Measurements from ENCODE around the gene CENPL. TPM values are rescaled to one million over a fixed set of nuclear protein-coding genes. Genes with fewer than 3 reads are reported as not detected.
"Not testable (repeated sequence)": the region's sequence is repeated elsewhere in the genome, so short reads cannot be mapped to it uniquely, and the experiment has no call there.

CENPL gene
- total RNA-seq, 1 experiment from 2014 or later, result 19.5 TPM

GRCh38 chr1:173768827-173769226 lies 55.9 kb downstream of the CENPL start:
- Histone ChIP-seq H3F3A (ENCODE audit: insufficient read depth, low read depth) (no peaks in the 10 kb centered on the region), H3K27me3 (ENCODE audit: insufficient read depth, low read depth) (no peaks in the 10 kb centered on the region), H3K9me3 (ENCODE audit: insufficient read depth, low read depth) (no peaks in the 10 kb centered on the region), H4K20me1 (ENCODE audit: insufficient read depth) (no peaks in the 10 kb centered on the region), H3K4me1 (replicated peaks; ENCODE audit: insufficient read depth) (no peaks in the 10 kb centered on the region), H3K27ac (no peak overlapping the region), H3K4me2 (no peak overlapping the region), H3K79me2 (ENCODE audit: low read depth) (no peaks in the 10 kb centered on the region), H3K9me2 (ENCODE audit: insufficient read depth) (no peaks in the 10 kb centered on the region), H3K36me3 (ENCODE audit: low read depth) (peaks cover 3% of the 10 kb centered on the region; the same call in 1 of the 2 replicates), H2AFZ (no peak overlapping the region), H3K4me3 (no peak overlapping the region)
- DNase-seq, result no peak
- ChIA-PET POLR2A (ENCODE audit: unreplicated experiment) (no interaction called here), CTCF (no interaction called here)
- no TSS peak for BruUV-seq (replicated peaks)
- intact Hi-C loops (cut with micrococcal nuclease; ENCODE audit: unreplicated experiment), result no loop called here
- TF ChIP-seq EZH2 (IDR thresholded peaks at IDR 0.05; ENCODE audit: low read depth), result no peak

GRCh38 chr1:173768206-173768605 lies 56.5 kb downstream of the CENPL start:
- no peak for TF ChIP-seq CTCF (conservative IDR thresholded peaks at IDR 0.05)
- TF ChIP-seq EZH2 (IDR thresholded peaks at IDR 0.05; ENCODE audit: low read depth), result no peak
- BruUV-seq (replicated peaks), result no TSS peak
- intact Hi-C loops (cut with micrococcal nuclease; ENCODE audit: unreplicated experiment), result no loop called here
- Histone ChIP-seq H3K4me2 (no peak overlapping the region), H3F3A (ENCODE audit: insufficient read depth, low read depth) (no peaks in the 10 kb centered on the region), H3K4me1 (replicated peaks; ENCODE audit: insufficient read depth) (no peaks in the 10 kb centered on the region), H3K79me2 (ENCODE audit: low read depth) (no peaks in the 10 kb centered on the region), H3K9me2 (ENCODE audit: insufficient read depth) (no peaks in the 10 kb centered on the region), H2AFZ (no peak overlapping the region), H3K36me3 (ENCODE audit: low read depth) (peaks cover 3% of the 10 kb centered on the region; the same call in 1 of the 2 replicates), H3K9me3 (ENCODE audit: insufficient read depth, low read depth) (no peaks in the 10 kb centered on the region), H4K20me1 (ENCODE audit: insufficient read depth) (no peaks in the 10 kb centered on the region), H3K4me3 (no peak overlapping the region), H3K27me3 (ENCODE audit: insufficient read depth, low read depth) (no peaks in the 10 kb centered on the region), H3K27ac (no peak overlapping the region)
- CTCF ChIA-PET, result no interaction called here
- POLR2A ChIA-PET (ENCODE audit: unreplicated experiment), result no interaction called here
- DNase-seq, result no peak

- not testable (repeated sequence) for H3K4me3 ChIP-seq
Observed at GRCh38 chr1:173764331-173764730, 60.4 kb downstream of the CENPL start.

GRCh38 chr1:173758980-173759379 lies 65.7 kb downstream of the CENPL start:
- Histone ChIP-seq H3K27me3 (ENCODE audit: insufficient read depth, low read depth) (no peaks in the 10 kb centered on the region), H3K4me2 (no peak overlapping the region), H3K4me1 (replicated peaks; ENCODE audit: insufficient read depth) (no peaks in the 10 kb centered on the region), H3K9me3 (ENCODE audit: insufficient read depth, low read depth) (no peaks in the 10 kb centered on the region; the same call in 1 of the 2 replicates), H2AFZ (no peak overlapping the region), H4K20me1 (ENCODE audit: insufficient read depth) (no peaks in the 10 kb centered on the region), H3K4me3 (no peak overlapping the region), H3K9me2 (ENCODE audit: insufficient read depth) (no peaks in the 10 kb centered on the region), H3K36me3 (ENCODE audit: low read depth) (no peaks in the 10 kb centered on the region), H3K27ac (no peak overlapping the region), H3F3A (ENCODE audit: insufficient read depth, low read depth) (no peaks in the 10 kb centered on the region), H3K79me2 (ENCODE audit: low read depth) (no peaks in the 10 kb centered on the region)
- ChIA-PET CTCF (no interaction called here), POLR2A (ENCODE audit: unreplicated experiment) (interaction anchor here (0.6 kb wide), 1 partner anchor 316 kb away, joined by 7 read pairs; no protein-coding TSS in a partner anchor)
- intact Hi-C loops (cut with micrococcal nuclease; ENCODE audit: unreplicated experiment), result no loop called here
- no TSS peak for BruUV-seq (replicated peaks)
- DNase-seq, result no peak
- TF ChIP-seq EZH2 (IDR thresholded peaks at IDR 0.05; ENCODE audit: low read depth) (no peak), CTCF (conservative IDR thresholded peaks at IDR 0.05) (no peak)

More at GRCh38 chr1:173764331-173764730, 60.4 kb downstream of the CENPL start:
- H2AFZ ChIP-seq; H3K27me3 ChIP-seq (ENCODE audit: insufficient read depth, low read depth); H3F3A ChIP-seq (ENCODE audit: insufficient read depth, low read depth); H3K4me2 ChIP-seq; H3K79me2 ChIP-seq (ENCODE audit: low read depth); H4K20me1 ChIP-seq (ENCODE audit: insufficient read depth); H3K27ac ChIP-seq; CTCF ChIA-PET; POLR2A ChIA-PET (ENCODE audit: unreplicated experiment); H3K4me1 ChIP-seq (replicated peaks; ENCODE audit: insufficient read depth); H3K9me2 ChIP-seq (ENCODE audit: insufficient read depth); H3K9me3 ChIP-seq (ENCODE audit: insufficient read depth, low read depth); BruUV-seq (replicated peaks); H3K36me3 ChIP-seq (ENCODE audit: low read depth); DNase-seq; intact Hi-C loops (cut with micrococcal nuclease; ENCODE audit: unreplicated experiment): not testable (repeated sequence)
